Activated effector memory CD4-positive, alpha-beta T cell treated with anti-CD3 and anti-CD28 coated beads, Interleukin-2, amount 50 U/mL, for 16 hours (primary cell): ENCODE measurements around the gene ZNF436.

ENCODE experiments used
- DNase-seq: peaks from one replicate; pipeline ENCODE4 v3.0.0-alpha.2; 2020

Gene ZNF436

DNA sequence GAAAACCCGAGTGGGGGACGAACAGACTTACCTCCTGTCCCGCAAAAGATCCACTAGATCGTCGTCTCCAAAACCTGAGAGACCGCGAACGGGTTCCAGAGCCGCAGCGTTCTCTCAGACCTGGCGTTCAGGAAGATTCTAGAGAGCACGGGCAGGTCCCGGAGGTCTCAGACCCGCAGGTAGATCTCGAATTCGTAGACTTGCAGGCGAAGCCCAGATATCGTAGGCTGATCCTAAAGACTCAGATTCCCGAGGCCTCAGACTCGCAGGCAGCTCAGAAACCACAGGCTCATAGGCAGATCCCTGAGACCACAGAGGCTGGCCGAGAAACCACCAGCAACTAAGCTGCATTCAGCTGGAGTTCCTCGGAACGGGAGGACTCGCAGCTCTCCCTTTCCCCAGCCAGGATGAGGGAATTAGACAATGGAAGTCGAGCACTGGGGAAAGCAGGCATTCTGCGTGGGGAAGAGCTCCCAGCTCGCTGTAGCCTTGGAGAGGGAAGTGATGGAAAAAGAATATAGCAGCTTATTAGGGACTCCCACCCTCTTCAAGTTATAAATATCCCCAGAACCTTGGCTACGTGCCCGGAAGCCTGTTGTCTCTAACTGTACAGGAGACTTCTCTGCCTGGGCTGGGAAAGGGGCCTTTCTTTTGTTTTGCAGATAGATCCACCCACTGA, at the start of gene ZNF436:
Gene ZNF436, minus strand, starts transcription at position 502 of the 679 bp plus-strand sequence. CDS start 1,831 bp downstream, outside the sequence.
- peak; percentile 74 for DNase-seq

DNA sequence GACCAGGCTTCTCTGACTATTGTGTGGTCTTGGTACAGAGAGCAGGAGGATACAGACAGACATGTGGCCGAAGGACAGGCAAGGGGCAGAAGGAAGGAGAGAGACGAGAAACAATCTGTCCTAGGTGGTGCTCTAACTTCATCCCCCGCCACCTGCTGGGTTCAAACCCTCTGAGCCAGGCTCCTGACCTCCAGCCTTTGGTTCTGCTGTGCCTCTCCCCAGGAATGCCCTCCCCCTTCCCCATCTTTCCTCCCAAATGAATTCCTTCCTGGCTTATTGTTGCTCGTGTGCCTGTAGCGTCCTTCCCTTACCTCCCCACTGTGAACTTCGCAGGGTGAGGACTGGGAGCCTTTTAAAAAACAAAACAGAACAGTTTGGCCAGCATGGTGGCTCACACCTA, 49.5 kb upstream of the ZNF436 start:
- no peak for DNase-seq

DNA sequence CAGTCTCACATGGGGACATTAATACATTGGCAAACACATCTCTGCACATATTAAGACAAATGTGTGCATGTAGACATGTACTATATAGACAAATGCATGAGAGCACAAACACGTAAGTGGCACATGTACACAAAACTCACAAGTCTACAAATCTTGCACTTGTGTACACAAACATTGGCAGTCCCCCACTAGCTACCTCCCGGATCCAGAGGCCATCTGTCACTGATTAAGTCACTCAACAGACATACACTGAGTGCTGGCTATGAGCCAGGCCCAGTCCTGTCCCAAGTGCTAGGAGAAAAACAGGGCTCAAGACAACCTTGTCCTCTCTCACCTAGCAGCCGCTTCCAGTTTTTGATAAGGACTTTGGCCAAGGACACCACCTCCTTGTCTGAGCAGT, 47.9 kb upstream of the ZNF436 start:
- no peak for DNase-seq

DNA sequence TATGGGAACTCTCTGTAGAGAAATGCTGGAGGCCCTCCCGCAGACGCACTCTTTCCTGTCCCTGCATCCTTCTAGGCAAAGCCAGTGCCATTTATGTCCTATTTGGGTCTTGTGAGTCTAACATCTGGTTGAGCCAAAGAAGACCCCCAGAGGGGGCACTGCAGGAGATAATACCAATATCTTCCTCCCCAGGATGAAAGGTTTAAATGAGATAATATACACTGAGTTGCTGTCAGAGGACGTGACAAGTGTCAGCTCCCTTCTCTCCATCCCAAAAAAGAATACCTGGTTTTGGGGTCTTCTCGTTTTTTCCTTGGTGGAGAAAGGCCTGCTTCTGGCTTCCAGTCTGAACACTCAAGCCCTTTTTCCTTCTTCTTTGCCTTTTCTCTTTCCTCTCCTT, 47.3 kb upstream of the ZNF436 start:
- no peak for DNase-seq

- DNase-seq = no peak
Measured at GRCh38 chr1:23408797-23409290, 39.2 kb upstream of the ZNF436 start.

GRCh38 chr1:23407016-23407630, 37.5 kb upstream of the ZNF436 start:
- DNase-seq = no peak

- DNase-seq = no peak
Measured at GRCh38 chr1:23405946-23406345, 36.3 kb upstream of the ZNF436 start.

GRCh38 chr1:23403735-23404486, 34.3 kb upstream of the ZNF436 start:
- DNase-seq = peak; percentile 93

DNA sequence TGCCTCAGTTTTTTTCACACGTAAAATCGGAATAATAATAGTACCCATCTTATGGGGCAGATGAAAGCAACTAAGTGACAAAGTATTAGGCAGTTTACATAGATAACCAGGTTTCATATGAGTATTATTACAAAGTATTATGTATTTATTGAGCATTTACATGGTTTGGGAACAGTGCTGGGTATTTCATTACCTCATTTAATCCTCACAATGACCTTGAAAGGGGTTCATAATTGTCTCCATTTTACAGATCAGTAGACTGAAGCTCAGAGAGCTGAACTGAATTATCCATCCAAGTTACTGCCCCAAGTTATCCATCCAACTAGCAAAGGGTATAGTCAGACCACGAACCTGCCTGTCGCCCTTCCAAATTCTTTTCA, 33.7 kb upstream of the ZNF436 start:
- no peak for DNase-seq

DNA sequence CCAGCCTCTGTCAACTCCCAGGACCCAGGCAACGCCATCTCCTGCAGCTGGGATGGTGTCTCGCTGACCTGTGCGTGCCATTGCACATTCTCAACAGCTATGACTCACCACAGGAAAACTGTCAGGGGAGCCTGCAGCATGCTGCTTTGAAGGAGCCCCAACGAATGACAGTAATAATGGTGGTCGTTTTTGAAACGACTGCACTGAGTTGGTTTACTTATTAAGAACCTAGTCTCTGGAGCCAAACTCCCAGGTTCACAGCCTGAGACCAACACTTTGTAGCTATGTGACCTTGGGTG, 33.4 kb upstream of the ZNF436 start:
- no peak for DNase-seq

DNA sequence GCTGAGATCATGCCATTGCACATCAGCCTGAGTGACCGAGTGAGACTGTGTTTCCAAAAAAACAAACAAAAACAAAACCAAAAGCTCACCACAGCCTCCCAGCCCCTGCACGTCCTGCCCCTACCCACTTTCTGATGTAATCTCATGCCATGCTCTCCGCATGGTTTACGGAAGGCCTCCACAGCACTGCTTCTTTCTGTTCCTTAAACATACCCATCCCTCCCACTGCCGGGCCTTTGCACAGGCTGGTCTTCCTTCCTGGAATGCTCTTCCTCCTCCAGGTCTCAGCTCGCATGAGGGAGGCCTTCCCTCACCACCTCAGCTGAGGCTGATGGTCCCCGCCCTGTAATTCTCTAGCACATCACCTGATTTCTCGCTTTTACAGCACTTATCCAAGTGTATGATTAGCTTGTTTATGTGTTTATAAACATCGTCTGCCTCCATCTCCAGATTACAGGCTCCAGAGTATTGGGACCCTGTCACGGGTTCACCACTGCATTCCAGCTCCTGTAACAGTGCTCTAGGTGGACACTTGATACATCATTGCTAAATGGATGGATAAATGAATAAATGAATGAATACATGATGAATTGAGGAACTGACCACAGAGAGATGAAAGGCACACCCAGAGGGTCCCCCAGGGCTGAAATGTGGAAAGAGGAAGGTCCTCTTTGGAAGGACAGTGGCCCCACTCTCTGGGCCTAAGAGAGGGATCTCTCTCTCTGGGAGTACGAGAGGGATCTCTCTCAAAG, 32.8 kb upstream of the ZNF436 start:
- DNase-seq = no peak

- no peak for DNase-seq
Measured at GRCh38 chr1:23401313-23401712, 31.7 kb upstream of the ZNF436 start.

DNA sequence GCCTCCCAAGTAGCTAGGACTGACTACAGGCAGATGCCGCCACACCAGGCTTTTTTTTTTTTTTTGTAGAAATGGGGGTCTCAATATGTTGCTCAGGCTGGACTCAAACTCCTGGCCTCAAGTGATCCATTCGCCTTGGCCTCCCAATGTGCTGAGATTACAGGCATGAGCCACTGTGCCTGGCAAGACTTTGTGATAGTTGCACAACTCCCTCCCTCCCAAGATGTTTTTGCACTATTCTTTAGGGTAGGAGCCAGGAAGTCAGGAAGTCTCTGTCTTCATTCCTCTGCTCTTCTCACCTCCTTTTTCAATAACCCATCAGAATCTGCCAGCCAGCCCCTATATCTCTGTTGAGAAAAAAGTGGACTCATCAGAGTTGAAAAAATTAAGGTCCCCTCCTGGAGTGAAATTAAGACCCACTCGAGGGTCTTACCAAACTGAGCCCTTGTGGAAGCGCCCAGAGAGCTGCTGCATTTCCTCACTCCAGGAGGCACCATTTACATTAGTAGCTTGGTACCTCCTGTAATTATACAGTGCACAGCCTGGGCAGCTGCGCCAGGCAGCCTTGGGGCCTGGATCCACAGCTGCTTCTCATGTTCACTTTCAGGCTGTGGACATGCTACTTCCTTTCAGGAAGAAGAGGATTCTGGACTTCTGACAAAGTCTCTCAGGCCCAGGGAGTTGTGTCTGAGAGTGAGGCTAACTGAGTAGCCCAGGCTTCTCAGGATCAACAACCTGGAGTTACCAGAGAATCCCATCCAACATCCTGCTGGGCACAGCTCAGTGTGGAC, 30.9 kb upstream of the ZNF436 start:
- no peak for DNase-seq

- DNase-seq = no peak
Measured at GRCh38 chr1:23399229-23399628, 29.6 kb upstream of the ZNF436 start.

GRCh38 chr1:23397908-23398307, 28.3 kb upstream of the ZNF436 start:
- no peak for DNase-seq

DNA sequence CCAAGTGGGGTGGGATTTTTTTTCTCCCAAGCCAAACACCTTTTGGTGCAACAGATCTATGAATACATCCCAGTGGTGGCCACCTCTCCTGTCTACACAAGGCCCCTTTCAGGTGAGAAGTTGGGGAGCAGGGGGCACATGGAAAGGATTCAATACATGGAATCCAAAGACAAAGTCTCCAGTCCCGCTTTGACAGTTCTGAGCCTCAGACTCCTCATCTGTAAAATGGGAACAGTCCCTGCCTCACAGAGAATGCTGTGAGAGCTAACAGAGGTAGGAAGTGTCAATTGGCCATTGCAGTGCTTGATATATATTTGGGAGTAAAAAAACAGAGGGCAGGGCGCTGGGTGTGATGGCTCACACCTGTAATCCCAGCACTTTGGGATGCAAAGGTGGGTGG, 26.7 kb upstream of the ZNF436 start:
- DNase-seq = no peak

- DNase-seq = no peak
Measured at GRCh38 chr1:23395849-23396248, 26.2 kb upstream of the ZNF436 start.

GRCh38 chr1:23395154-23395724, 25.6 kb upstream of the ZNF436 start:
- DNase-seq = no peak

GRCh38 chr1:23394684-23395083, 25.0 kb upstream of the ZNF436 start:
- no peak for DNase-seq

GRCh38 chr1:23394181-23394580, 24.5 kb upstream of the ZNF436 start:
- DNase-seq = no peak

- no peak for DNase-seq
Measured at GRCh38 chr1:23393706-23394105, 24.1 kb upstream of the ZNF436 start.
